ENCODE measurements around the gene TRNAU1AP. TPM values are rescaled to one million over a fixed set of nuclear protein-coding genes. Genes with fewer than 3 reads are reported as not detected.

The TRNAU1AP gene
- total and polyA plus RNA-seq, 2 of the 13 experiments (the other 11 are each of a cell fraction or from before 2014, with no cell fraction given), result 29.0 to 42.9 TPM

- no peak for TF ChIP-seq PRDM4 (CRISPR knock-in tag; IDR thresholded peaks at IDR 0.05; ENCODE audit: borderline replicate concordance)
- no peak for TF ChIP-seq ELF1 (CRISPR knock-in tag; IDR thresholded peaks at IDR 0.05)
- TF ChIP-seq ZBTB33 (CRISPR knock-in tag; IDR thresholded peaks at IDR 0.05), result no peak
- TF ChIP-seq ARID4A (CRISPR knock-in tag; IDR thresholded peaks at IDR 0.05; ENCODE audit: borderline replicate concordance), result no peak; the same call in 1 of the 2 replicates
- no peak for TF ChIP-seq ATF6 (CRISPR knock-in tag; conservative IDR thresholded peaks at IDR 0.05)
- no peak for TF ChIP-seq HIC2 (CRISPR knock-in tag; IDR thresholded peaks at IDR 0.05; ENCODE audit: low read depth)
- no peak for TF ChIP-seq GATAD1 (CRISPR knock-in tag; IDR thresholded peaks at IDR 0.05)
- TF ChIP-seq HNF4A (CRISPR knock-in tag; IDR thresholded peaks at IDR 0.05), result peak; percentile 55
- TF ChIP-seq ZNF589 (CRISPR knock-in tag; conservative IDR thresholded peaks at IDR 0.05), result no peak
- no peak for TF ChIP-seq ZBTB3 (CRISPR knock-in tag; IDR thresholded peaks at IDR 0.05; ENCODE audit: borderline replicate concordance, low read depth)
- TF ChIP-seq ARID3A (IDR thresholded peaks at IDR 0.05; ENCODE audit: low read depth, low read length), result no peak
- TF ChIP-seq NFE2 (CRISPR knock-in tag; IDR thresholded peaks at IDR 0.05), result no peak
- TF ChIP-seq DNMT3B (CRISPR knock-in tag; conservative IDR thresholded peaks at IDR 0.05), result no peak
Measured at GRCh38 chr1:28592321-28593071, 39.6 kb downstream of the TRNAU1AP start (continued).
